LNCAP (cell line): ENCODE measurements around the gene PKNOX2.

Experiments
- CTCF ChIP-seq: fragments of 450-650 bp; IDR thresholded peaks from 2 replicates; pipeline ENCODE4 v1.5.1; 2017; ENCODE audit warnings: mild to moderate bottlenecking

PKNOX2 gene

GRCh38 chr11:125325196-125325595, 160.6 kb downstream of the PKNOX2 start:
- TF ChIP-seq CTCF = no peak

DNA sequence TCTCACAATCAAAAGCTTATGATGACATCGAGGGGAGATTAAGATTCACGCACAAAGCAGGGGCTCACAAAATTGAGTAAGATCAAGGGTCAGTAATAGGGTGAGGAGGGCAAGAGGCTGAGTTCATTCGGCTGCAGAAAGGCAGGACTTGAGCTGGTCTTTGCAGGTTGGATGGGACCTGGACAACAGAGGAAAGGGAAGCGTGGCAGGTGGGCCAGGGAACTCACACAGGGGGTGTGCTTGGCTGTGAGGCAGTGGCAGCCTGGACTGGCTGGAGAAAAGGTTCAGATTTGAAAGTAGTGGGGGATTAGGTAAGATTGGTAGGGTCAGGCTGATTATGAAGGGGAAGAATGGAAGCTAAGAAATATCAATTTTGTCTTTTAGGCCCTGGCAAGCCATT, 161.6 kb downstream of the PKNOX2 start:
- no peak for TF ChIP-seq CTCF

DNA sequence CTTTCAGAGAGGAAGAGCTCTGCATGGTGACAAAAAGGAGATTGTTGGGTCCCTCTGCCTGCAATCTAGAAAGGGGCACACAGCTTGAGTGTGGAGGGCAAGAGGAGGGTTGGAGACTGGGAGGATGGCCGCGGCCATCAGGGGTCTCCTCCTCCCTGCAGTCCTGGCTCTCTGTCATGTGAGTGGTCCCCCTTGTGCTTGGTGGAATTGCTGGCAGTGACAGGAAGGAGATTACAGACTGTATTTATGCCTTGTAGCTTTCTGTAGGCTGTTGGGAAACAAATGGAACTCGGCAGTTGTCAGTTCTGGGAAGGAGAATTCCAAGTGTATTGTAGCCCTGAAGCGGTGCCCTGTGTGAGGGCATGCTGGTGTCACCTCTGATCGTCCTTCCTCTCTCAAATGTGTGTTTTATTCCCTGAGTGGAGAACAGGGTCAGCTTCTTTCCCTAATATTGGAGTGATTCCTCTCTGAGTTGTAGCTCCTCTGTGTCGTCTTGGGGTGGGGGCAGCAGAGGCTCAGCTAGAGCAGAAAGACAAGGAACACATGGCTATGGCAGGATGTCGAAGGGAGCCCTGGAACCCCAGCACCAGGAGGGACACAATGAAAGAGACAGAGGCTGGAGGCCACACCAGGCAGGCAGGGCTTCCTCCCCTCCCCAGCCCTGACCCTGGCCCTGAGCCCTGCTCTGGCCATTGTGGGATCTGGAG, 163.1 kb downstream of the PKNOX2 start:
- TF ChIP-seq CTCF = no peak

GRCh38 chr11:125328225-125328580, 163.7 kb downstream of the PKNOX2 start:
- no peak for TF ChIP-seq CTCF

DNA sequence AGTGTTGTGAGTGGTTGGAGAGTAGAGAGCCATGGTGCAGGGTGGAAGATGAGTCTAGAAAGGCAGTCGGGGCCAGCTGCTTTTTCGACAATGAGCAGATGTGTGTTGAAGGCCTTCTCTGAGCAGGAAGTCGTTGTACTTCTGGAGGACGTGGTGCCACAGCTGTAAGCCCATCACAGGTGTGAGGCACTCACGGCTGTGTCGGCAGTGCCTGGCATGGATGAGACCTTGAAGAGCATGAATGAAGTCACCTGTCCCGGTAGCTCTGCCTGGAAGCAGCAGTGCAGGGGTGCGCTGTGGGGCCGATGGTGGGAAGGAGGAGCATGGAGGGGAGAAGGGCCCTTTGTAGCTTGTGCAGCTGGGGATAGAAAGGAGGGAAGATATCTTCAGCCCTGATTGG, 165.2 kb downstream of the PKNOX2 start:
- no peak for TF ChIP-seq CTCF

DNA sequence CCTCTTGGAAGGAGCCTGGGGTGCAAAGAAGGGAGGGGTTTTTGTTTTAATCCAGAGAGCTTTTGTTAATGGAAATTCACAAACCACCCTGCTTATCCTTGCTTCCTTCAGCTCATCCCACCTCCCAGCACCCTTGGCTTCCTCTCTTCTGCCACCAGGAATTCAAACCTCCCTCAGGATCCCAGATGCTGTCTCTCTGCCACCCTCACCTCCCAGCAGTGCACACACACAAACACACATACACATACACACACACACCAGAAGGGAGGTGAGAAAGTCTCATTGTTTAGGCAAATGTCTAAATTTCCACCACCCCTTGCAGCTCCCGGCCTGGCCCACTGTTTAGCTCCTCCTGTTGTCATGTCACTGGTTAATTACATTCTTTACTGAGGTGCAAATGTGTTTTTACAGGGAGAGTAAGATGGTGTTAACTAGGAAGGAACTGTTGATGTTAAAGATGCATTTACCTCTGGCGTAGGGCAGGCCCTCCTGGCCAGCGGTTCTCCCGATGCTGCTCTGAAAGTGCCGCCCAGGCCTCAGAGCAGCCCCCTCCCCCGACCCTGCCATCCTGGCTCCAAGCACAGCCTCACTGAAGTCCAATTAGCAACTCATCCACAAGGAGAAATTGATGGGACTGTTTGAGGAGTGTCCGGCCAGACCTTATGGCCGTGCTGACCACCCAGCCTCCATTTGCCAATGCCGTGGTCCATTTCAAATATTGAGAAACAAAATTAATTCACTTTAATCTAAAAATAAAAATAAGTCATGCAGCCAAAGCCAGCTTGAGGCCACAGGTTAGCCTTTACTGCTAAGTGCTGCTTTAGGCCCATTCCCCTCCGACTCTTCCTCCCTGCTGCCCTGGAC, 166.1 kb downstream of the PKNOX2 start:
- TF ChIP-seq CTCF = no peak

DNA sequence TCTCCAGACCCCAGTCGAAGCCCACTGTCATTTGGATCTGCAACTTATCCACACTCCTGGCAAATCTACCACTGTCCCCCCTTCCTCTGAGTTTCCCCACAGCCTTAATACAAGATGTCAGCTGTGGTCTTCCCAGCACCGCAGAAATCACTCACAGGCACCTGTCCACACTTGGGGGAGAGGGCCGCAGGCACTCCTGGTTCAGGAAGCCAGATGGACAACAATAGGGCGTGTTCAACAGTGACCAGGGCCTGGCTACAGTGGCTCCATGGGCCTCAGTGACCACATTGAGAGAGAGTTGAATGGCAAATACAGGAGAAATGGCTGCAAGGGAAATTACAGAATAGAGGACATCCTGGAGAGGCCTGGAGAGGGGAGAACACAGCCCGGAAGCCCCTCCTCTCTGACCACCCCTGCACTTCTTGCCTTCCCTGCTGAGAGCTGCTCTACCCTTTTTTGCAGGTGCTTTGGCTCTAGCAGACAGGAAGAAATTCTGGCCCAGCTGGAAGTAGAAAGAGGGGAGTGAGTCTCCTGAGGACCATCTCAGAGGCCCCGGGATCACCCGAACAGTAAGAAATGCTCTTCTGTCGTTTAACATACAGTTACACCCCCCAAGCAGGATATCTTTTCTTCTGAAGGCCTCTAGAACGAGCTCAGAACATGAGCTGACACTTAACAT, 166.9 kb downstream of the PKNOX2 start:
- TF ChIP-seq CTCF = no peak
